ENCODE results near the gene PLXDC1.

- TF ChIP-seq, protein P1, sequence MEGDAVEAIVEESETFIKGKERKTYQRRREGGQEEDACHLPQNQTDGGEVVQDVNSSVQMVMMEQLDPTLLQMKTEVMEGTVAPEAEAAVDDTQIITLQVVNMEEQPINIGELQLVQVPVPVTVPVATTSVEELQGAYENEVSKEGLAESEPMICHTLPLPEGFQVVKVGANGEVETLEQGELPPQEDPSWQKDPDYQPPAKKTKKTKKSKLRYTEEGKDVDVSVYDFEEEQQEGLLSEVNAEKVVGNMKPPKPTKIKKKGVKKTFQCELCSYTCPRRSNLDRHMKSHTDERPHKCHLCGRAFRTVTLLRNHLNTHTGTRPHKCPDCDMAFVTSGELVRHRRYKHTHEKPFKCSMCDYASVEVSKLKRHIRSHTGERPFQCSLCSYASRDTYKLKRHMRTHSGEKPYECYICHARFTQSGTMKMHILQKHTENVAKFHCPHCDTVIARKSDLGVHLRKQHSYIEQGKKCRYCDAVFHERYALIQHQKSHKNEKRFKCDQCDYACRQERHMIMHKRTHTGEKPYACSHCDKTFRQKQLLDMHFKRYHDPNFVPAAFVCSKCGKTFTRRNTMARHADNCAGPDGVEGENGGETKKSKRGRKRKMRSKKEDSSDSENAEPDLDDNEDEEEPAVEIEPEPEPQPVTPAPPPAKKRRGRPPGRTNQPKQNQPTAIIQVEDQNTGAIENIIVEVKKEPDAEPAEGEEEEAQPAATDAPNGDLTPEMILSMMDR (conservative IDR thresholded peaks at IDR 0.05; ENCODE audit: low read depth in 2 of 2): no peak
- no peak for TF ChIP-seq POLR2AphosphoS5 (IDR thresholded peaks at IDR 0.05; ENCODE audit: low read depth)
These were observed 18.7 kb upstream of the PLXDC1 start for GRCh38 chr17:39170109-39170508.
